NCI-H2227 treated with DMSO at 0.1 percent for 48 hours (cell line): ENCODE data around the gene TTN.

Experiments
- DNase-seq: peaks from one replicate; lab custom pipeline; 2025; lab: John Stamatoyannopoulos, UW

TTN gene

DNA sequence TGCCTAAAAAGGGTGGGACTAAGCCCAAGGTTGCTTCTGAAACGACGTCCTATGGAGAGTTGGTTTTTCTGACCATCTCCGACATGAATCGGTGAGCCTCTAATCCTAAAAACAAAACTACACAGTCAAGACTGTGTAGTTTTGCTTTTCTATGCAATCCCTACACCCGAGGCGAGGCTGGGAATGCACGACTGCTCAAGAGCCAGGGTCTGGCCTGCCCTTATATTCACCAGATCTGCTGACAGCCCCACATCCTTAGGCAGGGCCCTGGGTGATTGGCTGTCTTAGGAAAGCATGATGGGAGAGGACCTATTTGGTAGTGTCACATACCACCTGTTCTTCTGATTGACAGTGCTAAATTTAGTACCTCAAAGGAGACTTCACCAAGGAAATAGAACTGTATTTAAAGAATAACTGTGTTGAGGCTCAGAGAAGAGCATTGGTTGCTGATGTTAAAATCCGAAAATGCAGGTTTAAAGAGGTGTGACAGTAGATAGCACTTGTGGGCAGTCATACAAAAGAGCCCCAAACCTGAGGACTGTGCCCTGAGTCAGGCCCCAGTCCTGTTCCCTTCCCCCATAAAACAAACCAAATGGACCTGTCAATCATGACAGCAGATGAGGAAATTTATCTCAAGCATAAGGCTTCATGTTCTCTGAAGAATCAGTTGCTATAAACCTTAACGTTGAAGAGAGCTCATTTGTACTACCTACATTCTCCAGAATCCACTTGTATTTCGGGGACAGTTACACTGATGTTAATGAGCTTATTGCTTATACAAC lies at the start of gene TTN:
TSS of gene TTN (minus strand) at position 197 of the 782 bp plus-strand sequence. CDS start 2,781 bp downstream, outside the sequence.
- DNase-seq: no peak

DNA sequence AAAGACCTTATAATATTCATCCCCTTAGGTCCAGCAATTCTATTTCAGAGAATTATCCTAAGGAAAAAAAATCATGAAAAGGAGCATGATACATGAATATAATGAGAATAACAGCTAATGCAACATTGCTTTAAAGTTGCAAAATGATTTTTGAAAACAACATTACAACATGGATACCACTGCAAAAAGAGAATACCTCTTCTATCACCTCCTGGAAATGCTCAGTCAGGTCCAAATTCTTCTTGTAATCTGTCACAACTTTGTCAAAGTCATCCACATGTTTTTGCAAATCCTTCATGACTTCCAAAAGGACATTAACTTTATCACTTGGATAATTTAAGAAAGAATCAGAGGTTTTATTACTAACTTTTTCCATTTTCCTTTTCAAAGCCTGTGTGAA lies 47.9 kb upstream of the TTN start:
- DNase-seq: no peak

DNA sequence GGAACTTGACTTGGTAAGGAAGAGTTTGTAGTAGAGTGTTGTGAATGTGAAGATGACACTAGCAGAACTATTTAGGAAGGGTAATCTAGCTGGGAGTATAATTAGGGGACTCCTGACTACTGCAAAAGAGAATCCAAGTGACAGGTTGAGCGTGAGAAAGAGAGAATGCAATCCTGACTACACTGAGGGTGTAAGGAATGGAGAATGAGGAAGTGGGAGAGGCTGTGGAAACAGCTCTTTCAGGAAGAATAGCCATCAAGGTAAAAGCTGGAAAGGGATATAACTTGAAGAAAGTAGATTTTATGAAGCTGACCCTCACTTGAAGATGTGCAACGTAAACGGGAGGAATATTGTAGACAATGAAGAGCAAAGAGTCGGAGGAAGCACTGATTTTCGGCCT lies 41.1 kb upstream of the TTN start:
- no peak for DNase-seq

DNA sequence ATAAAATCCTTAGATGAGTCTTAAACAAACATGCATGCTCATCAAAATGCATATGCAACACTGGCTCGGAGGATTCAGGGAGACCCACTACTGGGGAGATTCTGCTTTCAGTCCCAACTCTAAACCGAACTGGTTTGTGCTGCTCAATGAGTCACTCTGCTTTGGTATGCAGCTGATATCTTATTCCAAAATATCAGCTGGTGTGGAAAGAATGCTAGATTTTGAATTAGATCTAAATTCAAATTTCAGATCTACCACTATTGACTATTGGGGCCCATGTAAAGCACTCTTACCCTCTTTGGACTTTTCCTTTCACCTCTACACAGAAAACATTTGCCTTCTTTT lies 39.2 kb upstream of the TTN start:
- no peak for DNase-seq

DNA sequence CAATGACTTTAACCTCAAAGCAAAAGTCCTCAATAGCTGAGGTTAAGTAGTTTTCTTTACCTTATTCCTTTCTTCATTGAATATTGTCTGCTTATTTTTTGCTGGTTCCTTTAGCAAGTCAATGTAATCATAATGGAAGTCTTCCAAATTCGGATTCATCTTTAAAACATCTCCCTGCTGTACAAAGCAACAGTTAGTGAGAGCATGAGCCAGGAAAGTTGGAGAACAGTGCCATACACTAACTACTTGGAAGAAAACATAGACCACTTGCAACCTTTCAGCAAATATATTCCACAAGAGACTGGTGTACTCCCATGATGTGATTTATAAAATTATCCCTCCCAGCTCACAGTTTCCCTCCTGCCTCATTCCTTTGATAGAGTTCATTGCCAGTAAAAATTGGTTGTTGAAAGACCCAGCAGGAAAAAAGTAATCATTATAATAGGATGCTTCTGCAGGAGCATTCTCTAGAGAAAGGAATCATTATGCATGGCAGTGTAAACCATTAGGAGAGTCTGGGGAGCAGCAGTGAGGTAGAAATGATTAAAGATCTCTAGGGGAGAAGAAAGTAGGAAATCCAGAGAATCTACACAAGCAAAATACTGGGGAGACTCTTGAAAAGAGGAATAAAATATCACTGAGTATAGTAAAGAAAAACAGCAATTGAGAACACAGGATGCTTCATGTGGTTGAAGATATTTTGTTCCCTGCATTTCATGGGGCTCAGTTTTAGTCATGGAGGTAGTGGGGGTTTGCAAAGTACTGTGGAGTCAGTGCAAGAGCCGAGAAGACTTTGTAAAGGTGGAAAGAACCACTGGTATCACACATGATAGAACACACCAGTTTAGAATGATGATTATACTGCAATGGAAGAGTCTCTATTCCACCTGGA lies 38.6 kb upstream of the TTN start:
- peak; percentile 95 for DNase-seq

- peak; percentile 83 for DNase-seq
These were observed 37.5 kb upstream of the TTN start for GRCh38 chr2:178844701-178845100.

DNA sequence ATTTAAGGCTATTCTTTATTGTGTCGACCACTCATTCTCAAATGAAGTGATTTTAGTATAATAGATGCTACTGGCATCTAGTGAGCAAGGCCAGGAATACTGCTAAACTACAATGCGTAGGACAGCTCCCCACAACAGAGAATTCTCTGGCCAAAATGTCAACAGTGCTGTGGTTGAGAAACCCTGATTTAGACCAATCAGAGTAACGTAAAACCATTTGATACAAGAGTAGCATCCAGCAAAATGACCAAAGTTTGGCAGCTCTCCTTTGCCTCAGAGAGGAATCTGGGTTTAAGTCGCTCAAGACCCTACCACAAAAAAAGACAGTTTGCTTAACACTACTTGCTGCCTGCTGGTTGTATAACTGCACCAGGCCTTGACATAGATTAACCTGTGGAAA lies 37.0 kb upstream of the TTN start:
- DNase-seq: peak; percentile 97

GRCh38 chr2:178843697-178844096 lies 36.5 kb upstream of the TTN start:
- peak; percentile 97 for DNase-seq

- no peak for DNase-seq
These were observed 29.6 kb upstream of the TTN start for GRCh38 chr2:178836807-178837206.

GRCh38 chr2:178834086-178834485 lies 26.9 kb upstream of the TTN start:
- DNase-seq: no peak

DNA sequence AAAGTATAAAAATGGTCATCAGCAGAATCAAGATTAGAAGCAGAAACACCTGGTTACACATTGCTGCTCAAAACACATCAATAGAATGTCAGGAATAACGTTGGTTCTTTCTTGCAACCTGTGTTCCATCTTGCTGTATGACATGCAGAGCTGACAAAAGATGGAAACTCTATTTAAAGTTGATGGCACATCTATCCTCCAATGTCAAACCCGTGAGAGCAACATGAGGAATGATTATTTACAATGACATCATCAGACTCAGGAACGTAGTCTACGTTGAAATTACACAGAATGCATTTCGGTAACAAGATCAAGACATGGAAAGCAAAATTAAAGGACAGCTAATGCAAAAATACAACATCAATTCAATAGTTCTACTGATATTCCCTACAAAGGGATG lies 26.2 kb upstream of the TTN start:
- DNase-seq: no peak

- peak; percentile 34 for DNase-seq
These were observed 23.2 kb upstream of the TTN start for GRCh38 chr2:178830451-178830850.

DNA sequence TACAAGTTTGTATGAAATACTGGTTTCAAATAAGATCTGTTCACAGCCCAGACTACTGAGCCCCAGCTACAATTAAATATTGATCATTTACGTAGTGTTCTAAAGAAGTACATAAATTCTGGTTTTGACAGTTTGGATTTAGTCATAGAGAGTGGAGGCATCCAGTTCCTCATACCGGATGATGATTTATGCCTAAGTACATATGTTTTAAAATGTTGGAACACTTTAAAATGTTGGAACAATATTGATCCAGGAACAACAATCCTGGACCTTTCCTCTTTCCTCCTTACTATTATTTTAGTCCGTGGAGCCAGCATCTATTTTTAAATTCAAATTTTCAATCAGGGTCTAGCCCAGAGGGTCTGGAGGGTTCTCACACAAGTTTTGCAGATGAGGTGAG lies 22.8 kb upstream of the TTN start:
- DNase-seq: no peak

DNA sequence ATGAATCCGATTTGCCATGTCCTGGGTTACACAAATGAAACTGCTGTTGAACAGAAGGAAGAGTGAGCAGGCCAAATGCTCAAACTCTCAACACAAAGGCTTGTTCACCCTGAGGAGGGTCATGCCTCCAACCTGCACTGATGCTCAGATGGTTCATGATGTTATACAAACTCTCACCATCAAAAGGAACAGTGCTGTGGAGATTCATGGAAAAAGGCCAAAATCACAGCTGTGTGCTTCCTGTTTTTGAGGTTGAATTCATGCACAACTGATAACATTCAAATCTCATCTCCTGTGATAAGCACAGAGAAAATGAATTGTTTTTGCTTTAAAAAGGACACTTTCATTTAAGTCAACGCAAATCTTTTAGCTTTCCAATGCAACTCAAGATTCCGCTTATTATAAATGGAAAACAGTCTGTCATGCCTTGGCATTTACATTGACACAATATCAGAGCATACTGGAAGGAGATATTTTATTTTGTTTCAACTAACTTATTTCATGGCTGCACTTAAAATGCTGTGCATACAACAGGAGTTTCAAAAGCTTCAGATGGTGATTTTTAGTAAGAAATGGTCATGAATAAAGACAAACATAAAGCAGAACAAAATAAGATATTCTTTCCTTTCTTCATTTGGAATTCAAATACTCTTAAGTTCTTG lies 22.2 kb upstream of the TTN start:
- DNase-seq: peak; percentile 53

GRCh38 chr2:178828486-178828881 lies 21.3 kb upstream of the TTN start:
- DNase-seq: peak; percentile 64

- DNase-seq: peak; percentile 65
These were observed 20.7 kb upstream of the TTN start for GRCh38 chr2:178827739-178828485.

DNA sequence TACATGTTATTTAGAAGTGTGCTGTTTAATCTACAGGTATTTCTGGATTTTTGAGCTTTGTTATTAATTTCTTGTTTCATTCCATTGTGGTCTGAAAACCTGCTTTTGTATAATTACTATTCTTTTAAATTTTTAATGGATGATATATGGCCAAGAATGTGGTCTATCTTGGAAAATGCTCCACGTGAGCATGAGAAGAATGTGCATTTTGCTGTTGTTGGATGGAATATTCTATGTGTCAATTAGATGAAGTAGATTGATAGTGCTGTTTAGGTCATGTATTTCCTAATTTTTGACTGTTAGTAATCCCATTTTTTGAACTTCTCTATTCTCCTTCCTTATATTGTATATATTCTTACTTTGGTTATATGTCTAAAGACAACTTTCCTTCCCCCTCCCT lies 19.9 kb upstream of the TTN start:
- no peak for DNase-seq

DNA sequence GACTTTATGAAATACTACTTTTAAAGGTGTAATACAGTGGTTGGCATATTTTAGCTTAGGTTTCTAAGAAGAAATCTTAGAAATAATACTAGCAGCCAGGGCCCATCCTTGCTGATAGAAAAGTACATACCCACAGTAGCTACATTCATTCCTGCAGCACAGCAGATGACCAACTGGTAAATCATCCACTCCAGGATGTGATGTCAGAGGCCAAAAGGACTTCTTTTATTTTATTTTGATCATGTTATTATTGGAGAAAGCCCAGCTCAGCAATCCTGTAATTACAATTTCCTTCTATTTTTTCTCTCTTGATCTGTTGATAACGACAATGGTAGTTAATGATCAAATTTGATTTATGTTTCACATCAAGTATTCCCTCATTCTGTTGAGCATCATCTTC lies 18.0 kb upstream of the TTN start:
- no peak for DNase-seq

- no peak for DNase-seq
These were observed 17.0 kb upstream of the TTN start for GRCh38 chr2:178824181-178824580.

GRCh38 chr2:178819992-178820391 lies 12.8 kb upstream of the TTN start:
- DNase-seq: no peak

DNA sequence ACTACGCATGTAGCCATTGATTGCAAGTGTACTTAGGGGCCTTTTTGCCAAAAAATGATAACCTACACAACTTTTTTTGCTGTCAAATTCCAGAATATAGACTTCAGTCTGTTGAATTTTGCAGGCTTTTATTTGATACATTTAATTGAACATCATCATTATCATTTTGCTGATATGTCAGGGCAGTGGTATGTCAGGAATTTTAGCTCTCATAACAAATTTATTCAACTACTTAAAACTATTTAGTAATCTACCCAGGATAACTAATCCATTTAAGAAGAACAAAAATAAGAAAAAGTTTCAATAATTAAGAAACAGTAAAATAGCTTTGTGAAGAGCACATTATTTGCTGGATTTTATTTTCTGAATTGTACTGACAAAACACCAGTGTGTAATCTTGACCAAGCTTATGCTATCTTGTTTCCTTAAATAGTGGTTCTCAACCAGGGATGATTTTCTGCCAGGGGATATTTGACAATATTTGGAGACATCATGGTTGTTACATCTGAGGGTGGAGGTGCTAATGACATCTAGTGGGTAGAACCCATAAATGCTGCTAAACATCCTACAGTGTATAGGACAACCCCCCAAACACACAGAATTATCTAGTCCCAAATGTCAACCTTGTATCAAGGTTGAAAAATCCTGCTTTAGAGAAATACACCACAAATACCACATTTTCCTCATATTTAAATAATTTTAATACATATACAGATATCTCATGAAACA lies 12.1 kb upstream of the TTN start:
- DNase-seq: no peak
